ENCODE measurements around the gene CTIF.

The CTIF gene

DNA sequence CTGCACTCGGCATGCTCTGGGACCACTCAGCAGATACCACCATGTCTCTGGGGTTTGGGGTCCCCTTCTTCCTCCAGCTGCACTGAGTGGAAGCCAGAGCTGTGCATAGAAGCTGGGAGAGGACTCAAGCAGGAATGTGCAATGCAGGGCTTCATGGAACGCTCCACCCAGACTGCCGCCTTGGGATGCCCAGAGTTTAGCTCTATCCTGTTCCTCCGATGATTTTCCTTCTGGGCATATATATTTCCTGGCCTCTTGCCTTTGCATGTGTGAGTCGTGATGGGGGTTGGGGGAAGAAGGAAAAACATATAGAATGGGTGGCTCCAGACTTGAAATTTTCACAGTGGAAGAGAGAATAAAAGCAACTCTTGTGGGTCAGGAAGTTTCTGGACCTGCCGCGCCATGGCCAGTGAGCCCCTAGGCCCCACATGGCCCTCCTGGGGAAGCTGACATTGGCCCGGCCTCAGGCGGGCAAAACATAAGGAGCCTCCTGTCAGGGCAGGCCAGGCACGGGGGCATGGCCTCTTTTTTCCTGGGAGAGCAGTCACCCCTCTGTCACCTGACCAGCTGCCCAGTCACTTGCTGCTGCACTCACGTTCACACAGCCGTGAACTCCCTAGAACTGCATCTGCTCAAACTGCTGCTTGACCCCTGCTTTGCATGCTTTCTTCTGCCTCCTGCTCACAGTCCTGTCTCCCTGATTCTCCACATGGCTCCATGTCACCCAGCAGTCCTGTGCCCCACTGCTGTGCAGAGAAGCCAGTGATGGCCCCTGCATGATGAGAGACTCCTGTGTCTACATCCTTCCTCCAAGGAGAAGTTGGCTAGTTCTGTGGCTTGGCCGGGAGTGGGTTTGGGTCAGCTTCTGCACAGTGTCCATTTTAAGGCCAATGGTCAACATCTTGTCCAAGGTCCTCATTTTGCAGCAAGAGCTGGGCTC, 197.8 kb downstream of the CTIF start:
- DNase-seq, result no peak

DNA sequence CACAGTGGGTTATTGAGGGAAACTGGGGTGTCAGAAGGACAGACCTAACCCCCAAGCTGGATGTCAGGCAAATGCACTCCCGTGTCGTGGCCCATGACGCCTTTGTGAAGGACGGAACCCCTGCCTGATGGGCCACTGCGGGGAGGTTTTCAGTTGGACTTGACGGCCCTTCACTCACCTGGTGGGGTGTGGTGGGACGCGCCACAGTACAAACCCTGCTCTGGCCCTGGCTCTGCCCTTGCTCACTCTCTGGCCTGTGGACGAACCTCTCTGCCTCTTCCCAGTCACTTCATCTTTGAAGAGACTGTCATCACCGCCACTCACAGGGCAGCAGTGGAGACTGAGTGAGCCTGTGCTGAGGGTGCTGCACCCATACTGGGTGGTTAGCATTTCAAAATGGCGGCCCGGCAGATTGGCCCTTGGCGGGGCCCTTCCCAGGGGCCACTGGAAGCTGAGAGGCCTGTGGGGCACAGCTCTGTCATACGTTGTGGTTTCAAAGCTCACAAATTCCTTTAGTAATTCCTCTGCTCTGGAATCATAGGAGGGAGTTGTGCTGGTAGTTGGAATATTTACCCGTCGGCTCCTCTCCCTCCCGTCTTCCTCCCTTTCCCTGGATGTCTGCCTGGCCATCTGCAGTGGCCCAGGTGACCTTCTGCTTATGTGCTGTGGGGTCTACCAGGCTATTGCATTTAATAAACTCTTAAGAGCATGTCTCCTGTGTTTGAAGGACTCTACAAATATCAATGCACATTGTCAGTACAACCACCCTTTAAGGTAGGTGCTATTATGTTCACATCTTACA, 200.6 kb downstream of the CTIF start:
- no peak for DNase-seq

DNA sequence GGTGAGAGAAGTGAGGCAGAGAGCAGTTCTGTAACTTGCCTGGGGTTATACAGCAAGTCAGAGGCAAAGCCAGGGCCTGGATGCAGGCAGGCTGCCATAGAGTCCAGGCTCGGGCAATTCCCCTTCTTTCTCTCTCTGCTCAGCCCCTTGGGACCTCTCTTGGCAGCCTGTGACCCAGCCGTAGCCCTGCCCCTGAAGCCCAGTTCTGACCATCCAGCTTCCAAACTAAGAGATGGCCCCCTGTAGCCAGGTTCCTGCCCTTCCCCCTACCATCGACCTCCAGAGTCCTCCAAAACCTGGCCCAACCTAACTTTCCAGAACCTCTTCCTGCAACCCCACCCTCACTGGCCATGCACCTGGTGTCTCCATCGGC, 201.2 kb downstream of the CTIF start:
- no peak for DNase-seq

DNA sequence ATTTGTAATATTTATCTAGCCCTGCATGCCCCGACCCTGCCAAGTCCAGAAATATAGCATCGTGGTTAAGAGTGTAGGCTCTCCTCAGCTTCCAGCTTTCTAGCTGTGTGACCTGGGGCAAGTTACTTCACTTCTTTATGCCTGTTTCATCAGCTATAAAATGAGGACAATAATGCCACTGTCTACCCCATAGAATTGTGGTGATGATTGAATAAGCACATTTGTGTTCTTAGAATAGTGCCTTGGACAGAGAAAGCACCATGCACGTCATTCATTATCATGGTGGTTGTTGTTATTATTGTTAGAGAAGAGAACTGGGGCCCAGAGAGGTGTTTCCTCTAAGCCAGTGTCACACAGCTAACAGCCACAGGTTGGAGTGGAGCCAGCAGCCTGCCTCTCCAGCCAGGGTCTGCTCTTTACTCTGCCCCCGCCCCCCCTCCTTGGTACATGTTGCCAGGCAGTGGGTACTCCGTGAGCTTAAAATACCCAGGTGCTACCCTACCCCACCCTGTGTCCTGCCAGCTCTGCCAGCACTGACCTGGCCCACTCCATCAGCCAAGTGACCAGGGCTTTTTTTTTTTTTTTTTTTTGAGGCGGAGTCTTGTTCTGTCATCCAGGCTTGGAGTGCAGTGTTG, 202.1 kb downstream of the CTIF start:
- DNase-seq, result no peak

DNA sequence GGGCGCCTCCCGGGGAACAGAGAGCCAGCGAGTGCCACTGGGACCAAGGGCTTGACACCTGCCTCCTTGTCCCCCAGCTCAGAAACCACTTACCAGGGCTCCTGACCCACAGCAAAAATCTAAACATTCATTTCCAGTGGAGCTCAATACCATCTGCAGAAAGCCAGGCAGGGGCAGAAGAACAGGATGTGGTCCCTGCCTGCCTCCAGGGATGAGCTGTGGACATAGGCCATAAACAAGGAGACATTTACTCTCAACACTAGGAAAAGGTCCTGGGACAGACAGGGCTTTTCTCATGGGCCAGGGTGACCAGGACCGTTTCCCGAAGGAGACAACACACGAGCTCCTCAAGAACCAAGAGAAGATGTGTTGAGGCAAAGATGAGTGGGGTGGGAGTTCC, 203.0 kb downstream of the CTIF start:
- no peak for DNase-seq

DNA sequence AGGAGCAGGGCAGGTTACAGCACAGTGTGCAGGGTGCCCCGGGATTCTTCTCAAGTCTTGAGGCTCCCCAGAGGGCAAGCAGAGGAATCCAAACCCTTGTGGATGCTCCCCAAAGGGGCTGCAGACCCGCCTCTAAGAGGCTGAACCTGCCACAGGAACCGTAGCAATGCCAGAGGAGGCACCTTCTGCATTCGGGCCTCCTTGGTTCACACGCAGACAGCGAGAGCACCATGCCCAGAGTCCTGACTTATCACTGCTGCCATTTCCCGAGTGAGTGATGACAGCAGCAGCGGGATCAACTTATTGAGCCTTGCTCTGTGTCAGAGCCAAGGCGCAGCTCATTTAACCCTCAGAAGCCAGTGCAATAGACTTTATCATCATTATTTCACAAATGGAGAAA, 203.5 kb downstream of the CTIF start:
- no peak for DNase-seq

DNA sequence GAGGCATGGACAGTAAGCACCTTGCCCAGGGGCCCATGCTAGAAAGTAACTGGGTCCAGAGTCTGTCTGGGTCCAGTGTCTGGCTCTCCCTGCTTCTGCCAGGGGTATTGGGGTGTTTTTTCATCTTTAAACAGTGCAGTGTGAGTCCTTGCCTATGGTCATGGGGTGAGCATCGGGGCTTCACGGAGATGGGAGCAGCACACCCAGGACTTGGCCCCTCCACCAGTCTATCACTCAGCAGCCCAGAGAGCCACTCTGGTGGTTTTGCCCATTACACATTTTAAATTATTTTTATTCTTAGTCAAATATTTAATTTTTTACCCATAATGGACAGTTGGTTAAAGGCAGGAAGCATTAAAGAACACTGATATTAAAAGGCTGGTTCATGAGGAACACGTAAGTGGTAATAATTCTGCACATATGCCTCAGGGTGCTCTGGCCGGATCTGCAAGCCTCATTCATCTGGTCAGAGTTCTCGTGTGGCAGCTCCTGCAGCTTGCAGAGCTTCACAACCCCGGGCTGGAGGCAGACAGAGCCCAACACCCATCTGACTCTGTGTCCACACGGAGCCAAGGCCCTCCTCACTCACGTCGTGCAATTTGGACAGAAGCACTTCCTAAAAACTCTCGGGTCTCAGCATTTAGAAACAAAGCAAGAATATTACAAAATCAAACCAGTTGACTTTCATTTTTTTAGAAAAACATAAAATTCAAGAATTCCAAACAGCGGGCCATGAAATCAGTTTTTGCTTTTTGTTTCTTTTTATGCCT, 204.1 kb downstream of the CTIF start:
- no peak for DNase-seq

DNA sequence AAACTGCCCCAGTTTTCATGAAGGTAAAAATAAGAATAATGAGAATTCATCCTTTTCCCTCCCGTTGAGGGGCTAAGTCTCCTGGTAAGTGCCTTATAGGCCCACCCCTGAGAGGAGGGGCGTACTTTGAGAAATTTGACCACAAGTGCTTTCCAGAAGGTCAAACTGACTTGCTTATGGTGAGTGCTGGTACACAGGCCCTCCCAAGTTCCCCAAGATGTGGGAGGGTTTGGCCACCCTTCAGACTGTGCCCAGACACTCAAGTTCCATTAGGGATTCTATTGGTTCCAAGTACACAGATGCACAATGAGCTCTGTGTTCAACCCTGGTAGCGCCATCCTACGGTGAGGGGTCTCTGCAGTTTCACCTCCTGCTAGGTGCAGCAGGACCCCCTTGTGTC, 205.1 kb downstream of the CTIF start:
- no peak for DNase-seq

DNA sequence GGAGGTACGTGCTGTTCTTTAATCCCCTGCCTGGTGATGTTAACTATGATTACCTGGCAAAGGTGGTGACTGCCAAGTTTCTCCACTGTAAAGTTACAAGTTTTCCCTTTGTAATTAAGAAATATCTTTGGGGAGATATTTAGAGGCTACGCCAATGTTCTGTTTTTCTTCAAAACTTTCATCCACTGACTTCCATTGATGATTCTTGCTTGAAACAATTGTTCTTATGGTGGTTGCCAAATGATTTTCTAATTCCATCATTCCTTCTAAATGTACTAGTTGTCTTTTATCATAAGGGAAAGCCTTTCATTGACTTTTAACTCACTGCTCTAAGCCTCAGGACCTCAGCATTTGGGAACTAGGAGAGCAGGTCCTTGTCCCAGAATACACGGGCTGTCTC, 206.5 kb downstream of the CTIF start:
- no peak for DNase-seq

DNA sequence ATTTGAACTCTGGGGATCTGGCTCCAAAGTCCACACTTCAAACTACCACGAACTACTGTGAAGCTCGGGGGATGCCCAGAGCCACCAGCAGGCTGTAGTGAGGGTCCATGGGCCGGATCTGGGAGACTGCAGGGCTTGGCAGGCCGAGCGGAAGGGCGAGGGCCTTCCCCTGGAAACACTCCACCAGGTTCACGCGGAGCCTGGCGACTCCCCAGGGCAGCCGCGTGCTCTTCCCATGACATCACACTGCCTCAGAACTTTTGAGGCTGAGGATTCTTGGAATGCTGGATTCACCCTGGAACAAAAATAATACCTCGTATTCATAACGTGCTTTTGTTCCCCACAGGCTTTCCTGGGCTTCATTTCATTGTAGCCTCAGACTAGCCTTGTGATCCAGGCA, 210.9 kb downstream of the CTIF start:
- DNase-seq, result no peak

DNA sequence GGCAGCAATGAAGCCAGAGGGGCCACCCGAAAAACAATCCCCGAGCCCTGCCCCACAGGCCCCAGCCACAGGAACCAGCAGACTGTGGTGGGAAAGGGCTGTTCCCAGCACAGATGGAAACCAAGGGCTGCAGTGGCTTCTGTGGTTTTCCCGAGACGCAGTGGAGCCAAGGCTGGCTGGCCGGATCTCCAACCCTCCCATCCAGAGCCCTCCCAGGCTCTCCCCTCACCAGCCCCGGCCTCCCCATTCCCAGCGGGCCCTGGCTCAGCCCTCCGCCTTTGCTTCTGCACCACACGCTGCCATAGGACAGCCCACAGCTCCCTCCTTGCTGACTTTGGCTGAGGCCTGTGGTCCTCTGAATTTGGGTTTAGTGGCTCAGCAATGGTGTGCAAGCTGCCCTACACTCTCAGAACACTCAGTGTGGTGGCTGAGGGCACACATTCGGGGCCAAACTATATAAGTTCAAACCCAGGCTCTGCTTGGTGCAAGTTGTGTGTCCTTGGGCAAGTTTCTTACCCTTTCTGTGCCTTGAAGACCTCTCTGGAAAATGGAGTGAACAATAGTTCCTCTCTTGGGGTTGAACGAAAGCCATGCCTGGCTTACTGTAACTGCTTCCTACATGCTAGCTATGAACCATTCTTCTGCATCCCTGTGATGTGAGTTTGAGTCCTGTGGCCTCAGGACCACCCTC, 211.8 kb downstream of the CTIF start:
- DNase-seq, result no peak

DNA sequence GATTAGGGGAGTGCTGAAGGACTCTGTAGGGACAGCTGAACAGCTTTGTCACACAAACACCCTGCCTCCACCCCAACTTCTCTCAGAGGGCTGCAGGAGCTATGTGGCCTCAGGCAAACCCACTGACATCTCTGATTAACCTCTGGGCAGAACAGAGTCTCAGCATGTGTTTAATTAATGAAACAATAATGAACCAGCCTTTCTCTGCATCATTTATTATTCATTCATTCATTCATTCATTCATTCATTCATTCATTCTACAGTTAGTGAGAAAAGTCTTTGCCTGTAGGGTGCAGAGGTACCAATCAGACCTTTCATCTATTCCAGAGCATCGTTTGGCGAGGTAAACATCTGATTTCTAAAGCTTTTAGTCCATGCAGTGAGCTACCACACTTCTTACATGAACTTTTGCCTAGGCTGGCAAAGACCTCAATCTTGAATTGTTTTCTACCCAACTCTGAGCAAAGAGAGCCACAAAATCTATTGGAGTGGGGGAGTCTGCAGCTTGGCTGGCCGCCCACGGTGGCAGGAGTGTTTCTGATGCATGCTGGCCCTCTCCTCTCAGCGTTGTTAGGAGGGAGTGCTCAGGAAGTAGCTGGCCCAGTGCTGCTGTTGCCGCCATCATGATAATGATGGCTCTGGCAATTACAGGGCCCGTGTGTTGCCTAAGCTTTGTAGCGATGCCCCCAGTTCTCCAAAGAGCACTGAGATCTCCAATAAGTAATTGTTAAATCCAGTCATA, 213.1 kb downstream of the CTIF start:
- no peak for DNase-seq

DNA sequence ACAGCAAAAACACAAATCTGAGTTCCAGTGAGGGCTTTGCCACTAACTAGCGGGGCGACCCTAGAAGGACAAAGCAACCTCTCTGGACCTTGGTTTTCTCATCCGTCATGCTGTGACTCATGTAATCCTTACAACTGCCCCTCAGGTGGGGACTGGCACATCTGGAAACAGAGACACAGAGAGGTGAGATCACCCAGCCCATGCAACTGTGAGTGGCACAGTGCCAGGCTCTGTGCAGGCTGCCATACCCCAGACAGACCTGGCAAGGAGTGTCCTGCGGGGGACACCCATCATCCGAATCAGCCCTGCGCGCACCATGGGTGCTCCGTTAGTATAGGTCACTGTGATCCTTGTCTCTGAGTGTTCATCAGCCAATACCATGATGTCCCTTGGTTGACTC, 213.6 kb downstream of the CTIF start:
- no peak for DNase-seq

DNA sequence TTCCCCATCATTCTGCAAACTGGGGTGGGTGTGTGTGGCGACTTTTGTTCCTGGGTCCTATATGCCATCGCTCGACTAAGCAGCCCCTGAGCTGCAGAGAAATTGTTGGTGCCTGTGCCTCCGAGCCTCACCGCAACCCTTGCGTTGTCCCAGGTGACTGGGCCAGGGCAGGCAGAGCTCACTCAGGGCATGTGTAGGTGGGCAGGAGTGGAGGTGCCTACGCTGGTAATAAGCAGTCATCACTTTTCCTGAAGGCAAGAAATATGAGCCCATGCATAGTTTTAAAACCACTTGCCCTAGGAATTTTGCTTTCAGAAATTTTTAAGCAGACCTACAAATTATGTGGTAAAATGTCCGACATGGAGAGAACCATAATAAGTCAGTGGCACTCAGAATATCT, 214.1 kb downstream of the CTIF start:
- no peak for DNase-seq

DNA sequence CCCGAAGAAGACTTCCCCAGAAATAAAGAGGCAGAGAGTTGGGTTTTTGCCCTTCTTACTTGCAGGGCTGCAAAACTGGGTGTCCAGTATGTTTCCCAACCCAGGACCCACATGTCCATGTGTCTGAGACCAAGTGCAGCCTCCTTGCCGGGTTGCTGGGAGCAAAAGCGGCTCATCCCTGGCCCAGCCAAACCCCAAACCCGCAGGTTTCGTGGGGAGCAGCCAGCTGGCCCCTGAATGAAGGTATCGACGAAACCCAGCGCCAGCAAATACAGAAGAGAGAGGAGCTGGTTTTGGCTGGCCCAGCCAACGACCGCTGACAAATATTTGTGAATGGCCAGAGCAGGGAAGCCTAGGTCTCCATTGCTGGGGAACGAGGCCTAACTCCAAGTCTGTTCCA, 214.9 kb downstream of the CTIF start:
- DNase-seq, result no peak

DNA sequence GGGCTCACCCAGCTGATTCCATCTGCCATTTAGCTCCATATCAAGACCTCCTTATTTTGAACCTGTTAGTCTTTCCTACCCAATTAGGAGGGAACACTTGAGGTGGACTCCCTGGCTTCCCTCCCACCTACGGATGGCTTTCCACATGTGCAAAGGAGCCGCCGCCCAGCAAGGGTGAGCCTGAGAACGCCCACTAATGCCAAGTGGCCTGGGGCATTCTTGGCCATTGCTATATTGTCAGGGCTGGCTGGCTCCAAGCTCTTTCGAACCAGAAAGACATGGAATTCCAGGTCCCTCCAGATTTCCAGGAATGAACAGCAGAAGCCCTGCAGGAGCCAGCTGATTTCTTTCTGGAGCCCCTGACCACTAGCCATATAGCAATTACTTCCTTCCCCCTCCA, 215.7 kb downstream of the CTIF start:
- no peak for DNase-seq

DNA sequence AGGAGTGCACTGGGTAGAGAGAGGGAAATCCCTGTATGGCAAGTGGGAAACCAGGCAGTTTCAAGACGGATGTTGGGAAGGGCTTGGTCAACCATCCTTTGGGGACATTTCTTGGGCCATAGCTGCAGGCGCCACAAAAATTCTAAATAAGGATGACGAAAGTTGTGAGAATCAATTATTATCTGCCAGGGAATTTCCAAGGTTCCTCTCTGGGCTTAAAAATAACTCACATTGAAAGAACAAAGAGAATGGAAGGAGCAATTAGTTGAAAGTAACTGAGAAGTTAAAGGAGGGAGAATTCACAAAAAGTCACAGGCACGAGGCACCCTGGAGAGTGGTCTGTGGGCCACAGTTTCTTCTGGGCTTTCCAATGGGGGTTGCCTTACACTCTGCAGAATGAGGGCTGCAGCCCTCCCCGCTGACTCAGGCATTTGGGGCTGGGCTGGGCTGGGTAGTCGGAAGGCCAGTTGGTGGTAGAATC, 216.2 kb downstream of the CTIF start:
- no peak for DNase-seq

DNA sequence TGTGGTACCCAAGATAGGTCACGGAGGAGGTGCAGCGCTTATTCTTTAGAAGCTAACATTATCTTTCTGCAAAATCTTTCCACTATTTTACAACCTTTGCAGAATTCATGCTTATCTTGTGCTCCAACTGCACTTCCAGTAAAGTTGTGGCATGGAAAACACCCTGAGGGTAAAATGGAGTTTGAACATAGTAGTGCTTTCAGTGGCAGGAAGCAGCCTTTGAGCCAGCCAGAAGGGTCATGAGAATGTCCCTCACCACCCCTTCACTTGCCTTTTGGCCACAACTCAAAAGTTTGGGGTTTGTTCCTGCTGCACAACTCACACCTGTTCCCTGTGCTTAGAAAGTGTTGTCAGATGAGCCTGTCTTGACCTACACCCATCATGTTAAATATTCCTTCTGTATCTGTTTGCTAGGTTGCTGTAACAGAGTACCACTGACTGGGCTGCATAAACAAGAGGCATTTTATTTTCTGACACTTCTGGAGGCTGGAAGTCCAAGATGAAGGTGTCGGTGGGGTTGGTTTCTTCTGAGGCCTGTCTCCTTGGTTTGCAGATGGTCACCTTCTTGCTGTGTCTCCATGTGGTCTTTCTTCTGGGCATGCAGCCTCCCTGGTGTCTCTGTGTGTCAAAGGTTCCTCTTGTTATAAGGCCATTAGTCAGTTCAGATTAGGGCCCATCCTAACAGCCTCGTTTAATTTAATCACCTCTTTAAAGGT, 217.8 kb downstream of the CTIF start:
- no peak for DNase-seq

DNA sequence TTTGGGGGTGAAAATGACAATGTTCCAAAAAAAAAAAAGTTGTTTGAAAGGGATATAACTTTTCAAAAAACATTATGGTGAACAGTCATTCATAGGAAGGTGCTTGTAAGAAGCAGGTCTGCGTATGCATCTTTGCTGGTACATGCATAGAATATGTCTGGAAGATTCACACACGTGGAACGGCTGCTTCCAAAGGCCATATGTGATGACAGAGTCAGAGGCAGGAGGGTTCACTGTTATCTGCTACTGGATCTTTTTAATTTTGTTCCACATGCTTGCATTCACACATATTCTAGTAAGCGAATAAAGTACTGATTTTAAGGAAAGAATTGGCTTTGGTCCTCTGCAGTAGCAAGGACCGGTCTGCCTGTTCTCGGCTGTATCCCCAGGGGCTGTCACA, 218.5 kb downstream of the CTIF start:
- no peak for DNase-seq

DNA sequence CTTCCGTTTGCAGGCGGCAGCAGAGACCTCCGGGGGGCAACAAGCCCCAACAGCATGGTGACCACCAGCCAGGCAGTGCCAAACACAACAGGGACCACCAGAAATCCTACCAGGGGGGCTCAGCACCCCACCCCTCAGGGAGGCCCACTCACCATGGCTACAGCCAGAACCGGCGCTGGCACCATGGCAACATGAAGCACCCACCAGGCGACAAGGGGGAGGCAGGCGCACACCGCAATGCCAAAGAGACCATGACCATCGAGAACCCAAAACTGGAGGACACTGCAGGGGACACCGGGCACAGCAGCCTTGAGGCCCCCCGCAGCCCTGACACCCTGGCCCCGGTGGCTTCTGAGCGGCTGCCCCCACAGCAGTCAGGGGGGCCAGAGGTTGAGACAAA, 219.1 kb downstream of the CTIF start:
- no peak for DNase-seq

DNA sequence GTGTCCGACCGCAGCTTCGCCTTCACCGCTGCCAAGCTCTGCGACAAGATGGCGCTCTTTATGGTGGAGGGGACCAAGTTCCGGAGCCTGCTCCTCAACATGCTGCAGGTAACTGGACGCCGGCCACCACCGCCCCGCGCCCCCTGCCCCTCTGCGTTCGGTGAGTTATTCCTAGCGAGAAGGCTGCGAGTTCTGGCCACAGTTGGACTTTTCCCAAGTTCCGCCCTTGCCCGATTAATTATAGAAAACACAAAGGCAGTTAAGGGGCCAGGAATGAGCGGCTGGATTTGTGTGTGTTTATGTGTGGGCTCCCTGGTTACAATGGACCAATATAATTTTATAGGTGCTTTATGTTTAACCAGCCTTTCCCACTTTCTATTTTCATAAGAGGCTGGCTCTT, 222.8 kb downstream of the CTIF start:
- DNase-seq, result no peak

Data from NCI-H1048 (cell line).